Measurements from ENCODE around the gene KLHL24.
A peak's percentile ranks its signal among the peaks of the same experiment; 100 is the strongest.
"Not testable (repeated sequence)": the region's sequence is repeated elsewhere in the genome, so short reads cannot be mapped to it uniquely, and the experiment has no call there.

Gene KLHL24

DNA sequence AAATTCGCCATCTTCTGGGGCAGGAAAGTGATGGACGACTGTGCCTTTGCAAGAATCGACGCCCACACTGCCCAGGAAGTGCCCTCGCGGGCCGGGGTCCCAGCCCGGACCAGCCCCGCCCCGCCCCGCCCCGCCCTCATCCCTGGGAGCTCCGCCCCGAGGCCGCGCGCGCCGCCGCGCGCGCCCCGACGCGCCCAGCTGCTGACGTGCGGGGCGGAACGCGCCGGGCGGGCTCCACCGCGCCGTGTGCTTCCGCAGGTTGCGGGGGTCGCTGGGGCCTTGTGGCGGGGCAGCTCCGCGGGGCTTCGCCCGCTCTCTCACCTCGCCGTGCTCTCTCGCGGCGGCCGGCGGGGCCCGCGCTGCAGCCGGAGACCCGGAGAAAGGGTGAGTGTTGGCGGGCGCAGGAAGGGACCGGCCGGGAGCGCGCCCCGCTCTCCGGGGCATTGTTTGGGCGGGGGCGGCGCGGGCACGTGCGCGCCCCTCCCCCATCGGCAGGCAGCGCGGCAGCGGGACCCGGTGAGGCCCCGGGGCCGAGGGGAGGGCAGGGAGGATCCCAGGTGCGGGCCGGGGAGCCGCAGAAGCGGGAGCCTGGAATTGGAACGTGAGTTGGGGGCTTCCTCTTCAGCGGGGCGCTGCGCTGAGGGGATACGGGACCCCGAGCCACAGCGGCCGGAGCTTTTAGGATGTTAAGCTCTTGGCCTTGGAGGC, 62.3 kb downstream of the KLHL24 start, which contains the start of gene YEATS2:
Gene YEATS2, plus strand, starts transcription at position 188 of the 708 bp plus-strand sequence. CDS start 17,366 bp downstream, outside the sequence.
- DNase-seq = peak; percentile 29 to 34

DNA sequence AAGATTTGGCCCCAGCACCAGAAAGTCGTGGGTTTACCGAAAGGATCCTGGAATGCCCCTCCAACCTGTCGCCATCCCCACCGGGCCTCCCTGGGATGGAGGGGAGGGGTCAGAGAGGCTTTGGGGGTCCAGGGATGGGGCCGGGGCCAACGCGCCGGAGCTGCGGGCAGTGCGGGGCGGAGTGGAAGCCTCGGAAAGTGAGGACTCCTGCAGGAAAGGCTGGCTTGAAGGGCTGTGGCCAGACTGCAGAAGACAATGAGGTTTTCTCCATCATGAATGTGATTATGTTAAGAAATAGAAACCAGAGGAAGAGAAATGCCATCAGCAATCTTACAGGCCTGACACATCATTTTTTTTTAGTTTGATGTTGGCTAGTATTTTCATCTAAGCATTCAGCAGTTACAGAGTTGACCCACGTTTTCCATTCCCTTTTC, 62.9 kb downstream of the KLHL24 start:
- no peak for DNase-seq

DNA sequence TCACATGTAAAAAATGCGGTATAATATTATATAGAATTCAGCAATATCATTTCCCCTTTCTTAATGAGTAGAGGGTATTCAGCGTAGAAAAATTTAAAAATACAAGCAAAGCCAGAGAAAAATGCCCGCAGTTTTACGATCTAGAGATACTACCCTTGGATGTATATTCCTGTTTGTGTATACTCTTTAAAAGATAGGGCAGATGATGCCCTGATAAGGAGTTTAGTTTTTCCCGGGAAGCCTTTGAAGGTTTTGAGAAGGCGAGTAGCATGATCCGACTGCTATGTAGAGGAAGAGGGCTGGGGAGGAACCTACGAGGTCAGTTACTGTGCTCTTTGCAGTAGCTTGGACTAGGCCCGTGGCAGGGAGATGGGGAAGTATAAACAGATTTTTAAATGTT, 63.3 kb downstream of the KLHL24 start:
- no peak for DNase-seq

DNA sequence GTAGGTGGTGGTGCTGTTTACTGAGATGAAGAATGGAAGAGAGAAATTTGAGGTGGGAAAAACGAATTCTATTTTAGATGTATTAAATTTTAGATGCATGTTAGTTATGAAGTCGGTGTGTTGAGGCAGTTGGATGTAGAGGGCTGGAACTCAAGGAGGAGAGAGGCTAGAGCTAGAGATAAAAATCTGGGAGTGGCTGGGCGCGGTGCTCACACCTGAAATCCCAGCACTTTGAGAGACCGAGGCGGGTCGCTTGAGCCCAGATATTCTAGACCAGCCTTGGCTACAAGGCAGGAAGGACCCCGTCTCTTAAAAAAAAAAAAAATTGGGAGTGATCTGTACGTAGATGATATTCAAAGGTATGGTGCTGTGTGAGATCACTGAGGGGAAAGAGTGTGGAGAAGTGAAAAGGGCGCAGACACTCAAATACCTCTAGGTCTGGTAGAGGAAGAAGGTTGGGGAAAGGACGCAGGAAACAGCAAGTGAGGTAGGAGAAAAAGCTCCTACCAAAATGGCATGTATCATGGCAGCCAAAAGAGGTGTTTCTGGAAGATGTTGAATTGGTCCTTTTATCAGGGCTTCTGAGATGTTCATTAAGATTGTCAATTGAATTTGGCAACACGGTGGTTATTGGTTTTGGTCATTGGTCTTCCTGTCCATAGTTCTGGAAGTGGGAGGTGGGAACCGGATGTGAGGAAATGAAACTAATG, 64.0 kb downstream of the KLHL24 start:
- DNase-seq = no peak

DNA sequence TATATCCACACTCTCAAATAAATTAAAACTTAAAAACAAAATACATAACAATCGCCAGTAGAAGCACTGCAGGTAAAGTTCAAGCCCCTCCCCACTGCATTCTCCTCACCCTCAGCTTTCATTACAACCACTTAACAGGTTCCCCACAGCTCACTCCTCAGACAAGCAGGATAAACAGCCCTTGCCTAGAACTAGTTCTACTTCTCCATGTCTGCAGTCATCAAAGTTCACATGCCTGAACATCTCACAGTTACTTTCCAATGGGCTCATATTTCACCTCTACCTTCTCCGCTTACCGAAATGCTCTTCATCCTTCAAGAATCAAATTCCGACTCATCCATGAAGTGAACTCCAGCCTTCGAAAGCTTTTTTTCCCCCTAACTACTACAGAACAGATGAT, 66.3 kb downstream of the KLHL24 start:
- no peak for DNase-seq

DNA sequence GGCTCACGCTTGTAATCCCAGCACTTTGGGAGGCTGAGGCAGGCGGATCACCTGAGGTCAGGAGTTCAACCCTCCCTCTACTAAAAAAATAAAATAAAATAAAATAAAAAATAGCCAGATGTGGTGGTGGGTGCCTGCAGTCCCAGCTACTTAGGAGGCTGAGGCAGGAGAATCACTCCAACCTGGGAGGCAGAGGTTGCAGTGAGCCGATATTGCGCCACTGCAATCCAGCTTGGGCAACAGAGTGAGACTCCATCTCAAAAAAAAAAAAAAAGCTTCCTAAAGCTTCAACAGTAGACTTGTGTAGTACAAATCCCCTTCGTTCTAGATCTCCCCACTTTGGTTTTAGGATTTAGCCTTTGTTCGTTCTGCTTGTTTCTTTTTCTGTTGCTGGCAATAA, 68.5 kb downstream of the KLHL24 start:
- DNase-seq = not testable (repeated sequence)

DNA sequence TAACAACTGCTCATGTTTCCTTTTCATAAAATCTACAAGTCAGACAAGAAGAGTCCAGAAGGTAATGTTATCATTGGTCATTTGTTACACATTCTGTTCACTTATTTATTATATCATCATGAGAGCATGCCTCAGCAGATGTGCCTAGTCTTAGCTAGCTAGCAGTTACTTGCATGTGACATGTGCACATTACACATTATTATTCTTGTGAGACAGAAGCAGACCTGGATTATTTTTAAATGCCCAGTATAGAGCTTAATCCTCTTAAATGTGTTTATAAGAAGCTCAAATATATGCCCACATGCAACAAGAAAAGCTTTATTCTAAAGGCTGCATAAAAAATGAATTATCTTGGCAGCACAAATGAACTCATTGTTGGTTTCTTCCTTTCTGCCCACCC, 74.8 kb downstream of the KLHL24 start:
- DNase-seq = no peak

DNA sequence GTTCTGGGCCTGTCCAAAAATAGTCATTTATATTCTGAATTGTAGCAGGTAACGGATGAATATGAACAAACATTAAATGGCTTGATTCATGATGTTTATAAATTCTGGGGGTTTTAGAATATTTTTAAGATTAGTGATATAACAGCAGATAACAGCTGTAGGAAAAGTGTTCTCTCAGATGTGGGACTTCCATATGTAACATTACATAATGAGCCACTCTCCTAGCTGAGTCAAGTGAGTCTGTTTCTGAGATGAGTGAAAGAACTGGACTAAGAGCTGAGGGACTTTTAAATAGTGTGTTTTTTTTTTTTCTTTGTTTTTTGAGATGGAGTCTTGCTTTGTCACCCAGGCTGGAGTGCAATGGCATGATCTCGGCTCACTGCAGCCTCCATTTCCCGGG, 76.1 kb downstream of the KLHL24 start:
- no peak for DNase-seq

DNA sequence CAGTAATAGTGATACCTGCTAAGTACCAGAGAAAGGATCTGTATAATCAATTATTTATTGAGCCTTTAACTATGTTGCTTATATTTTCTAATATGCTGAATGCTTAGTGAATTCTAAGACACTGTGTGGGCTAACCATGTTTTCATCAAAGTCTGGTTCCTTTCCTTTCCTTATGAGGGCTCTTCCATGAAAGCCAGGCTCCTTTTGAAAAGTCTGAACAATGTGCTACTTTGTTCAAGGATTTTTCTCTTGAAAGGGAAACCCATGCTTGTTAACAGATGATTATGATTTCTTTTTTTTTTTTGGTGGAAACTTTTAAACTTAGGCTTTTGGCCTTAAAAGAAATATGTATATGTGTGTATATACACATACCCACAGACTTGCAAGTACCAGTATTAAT, 79.2 kb downstream of the KLHL24 start:
- DNase-seq = no peak

DNA sequence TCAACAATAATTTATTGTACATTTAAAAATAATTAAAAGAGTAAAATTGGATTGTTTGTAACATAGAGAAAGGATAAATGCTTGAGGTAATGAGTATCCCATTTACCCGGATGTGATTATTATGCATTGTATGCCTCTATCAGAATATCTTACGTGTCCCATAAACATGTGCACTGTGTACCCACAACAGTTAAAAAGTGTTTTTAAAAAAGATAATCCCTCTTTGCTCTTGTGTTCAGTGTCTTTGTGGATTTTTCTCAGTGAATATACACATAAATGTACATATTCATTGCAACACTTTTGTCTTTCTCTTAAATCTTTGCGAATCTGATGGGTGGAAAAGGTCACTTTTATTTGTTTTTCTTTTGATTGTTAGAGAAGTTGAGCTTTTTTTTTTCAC, 82.6 kb downstream of the KLHL24 start:
- DNase-seq = no peak

DNA sequence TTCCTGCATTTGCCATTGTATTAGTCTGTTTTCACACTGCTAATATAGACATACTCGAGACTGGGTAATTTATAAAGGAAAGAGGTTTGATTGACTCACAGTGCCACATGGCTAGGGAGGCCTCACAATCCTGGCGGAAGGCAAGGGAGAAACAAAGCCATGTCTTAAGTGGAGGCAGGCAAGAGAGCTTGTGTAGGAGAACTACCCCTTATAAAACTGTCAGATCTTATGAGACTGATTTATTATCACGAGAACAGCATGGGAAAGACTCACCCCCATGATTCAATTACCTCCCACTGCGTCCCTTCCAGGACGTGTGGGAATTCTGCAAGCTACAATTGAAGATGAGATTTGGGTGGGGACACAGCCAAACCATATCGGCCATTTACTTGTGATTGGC, 90.0 kb downstream of the KLHL24 start:
- no peak for DNase-seq

DNA sequence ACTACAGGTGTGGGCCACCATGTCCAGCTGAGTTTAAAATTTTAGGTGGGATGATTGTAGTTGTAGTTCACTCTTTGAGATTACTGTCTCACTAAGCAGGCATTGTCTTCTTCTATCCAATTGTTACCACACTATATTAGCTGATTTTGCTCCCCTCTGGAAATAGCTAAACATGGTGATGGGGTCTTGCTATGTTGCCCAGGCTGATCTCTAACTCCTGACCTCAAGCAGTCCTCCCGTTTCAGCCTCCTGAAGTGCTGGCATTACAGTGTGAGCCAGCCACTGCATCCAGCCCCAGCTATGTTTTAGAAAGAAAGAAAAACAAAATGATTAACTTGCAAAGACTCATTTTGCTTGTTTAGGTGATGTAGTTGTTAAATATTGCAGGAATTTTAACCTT, 92.8 kb downstream of the KLHL24 start:
- DNase-seq = no peak

DNA sequence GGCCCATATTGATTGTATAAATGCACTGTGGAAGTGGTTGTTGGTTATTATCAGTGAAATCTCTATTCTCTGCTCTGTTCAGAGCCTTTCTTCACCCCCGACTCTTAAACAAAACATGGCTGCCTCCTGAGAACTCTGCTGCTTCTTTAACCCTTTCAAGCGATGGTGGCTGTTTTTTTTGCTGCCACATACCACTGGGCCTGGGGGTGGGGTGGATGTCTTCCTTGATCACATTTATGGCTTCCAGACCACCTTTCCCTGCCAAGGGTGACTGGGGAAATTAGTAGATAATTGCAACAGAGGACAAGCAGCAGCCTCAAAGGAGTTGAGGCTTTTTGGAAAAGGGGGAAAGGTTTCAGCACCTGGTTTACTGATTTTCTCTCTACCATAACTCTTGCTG, 94.9 kb downstream of the KLHL24 start:
- no peak for DNase-seq

DNA sequence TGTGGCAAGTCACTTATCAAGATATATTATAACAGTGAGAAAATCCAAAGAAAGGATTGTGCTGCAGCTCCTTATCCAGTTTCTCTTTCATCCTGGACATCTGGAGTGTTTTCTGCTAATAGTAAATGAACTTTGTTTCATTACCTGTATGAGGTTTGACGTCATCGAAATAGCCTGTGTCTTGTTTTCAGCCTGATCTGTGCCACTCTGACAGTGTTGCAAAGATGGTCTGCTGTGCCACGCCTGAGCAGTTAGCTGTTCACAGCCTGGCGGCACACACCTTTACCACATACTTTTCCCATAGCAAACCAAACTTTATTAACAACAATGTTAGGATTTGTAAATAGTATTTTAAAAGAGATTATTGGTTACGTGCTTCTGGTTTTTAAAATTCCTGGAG, 96.2 kb downstream of the KLHL24 start:
- DNase-seq = no peak

DNA sequence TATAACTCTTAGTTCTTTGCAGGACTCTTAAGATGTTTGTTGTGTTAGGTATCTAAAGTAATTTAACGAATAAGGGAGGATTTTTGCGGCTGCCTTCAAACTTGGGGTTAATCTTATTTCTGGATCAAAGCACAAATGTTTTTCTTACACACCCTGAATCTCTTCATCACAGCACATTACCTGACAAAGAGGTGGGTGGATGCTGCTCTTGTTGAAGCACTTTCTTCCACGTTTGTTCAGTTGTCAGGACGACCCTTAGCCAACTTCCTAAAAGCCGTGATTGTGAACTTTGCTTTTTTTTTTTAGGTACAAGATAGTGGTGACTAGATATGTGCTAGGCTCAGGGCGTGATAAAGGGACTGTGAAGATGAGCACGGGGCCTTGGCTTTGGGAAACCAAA, 98.1 kb downstream of the KLHL24 start:
- no peak for DNase-seq
